ENCODE data around the gene ANKZF1. TPM values are rescaled to one million over a fixed set of nuclear protein-coding genes. Genes with fewer than 3 reads are reported as not detected.

Gene ANKZF1
- total and polyA plus RNA-seq, 2 of the 8 experiments (the other 6 are each of a cell fraction or from before 2014, with no cell fraction given): 32.5 to 50.1 TPM

DNA sequence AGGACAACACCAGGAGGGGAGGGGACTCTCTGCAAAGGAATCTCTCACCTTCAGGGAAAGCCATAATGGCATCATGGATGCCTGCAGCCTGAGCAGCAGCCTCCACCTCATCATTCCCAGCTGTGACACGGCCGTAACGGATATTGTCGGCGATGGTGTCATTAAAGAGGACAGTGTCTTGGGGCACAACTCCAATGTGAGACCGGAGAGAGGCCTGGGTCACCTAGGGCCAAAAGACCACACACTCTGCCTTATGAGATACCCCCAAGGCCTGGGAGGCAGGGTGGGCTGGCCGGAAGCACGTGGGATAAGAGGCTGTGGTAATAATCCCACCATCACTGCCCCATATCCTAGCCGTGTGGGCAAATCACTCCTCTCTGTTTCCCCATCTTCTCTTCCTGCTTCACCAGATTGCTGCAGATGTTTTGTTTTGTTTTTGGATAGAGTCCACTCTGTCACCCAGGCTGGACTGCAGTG lies 18.7 kb upstream of the ANKZF1 start:
- H3K4me3 ChIP-seq (ENCODE audit: extremely low read depth in 1 of 4, insufficient read depth in 2 of 4, low read depth in 3 of 4, low read length in 4 of 4): no peak overlapping the region
- no peak overlapping the region for H4K91ac ChIP-seq (replicated peaks; ENCODE audit: insufficient read length, low read length)
- no peak overlapping the region for H3K18ac ChIP-seq (ENCODE audit: extremely low read depth, low read length)
- H3K56ac ChIP-seq (replicated peaks; ENCODE audit: insufficient read length, low read depth, low read length): no peak overlapping the region
- no peak overlapping the region for H3K14ac ChIP-seq (ENCODE audit: insufficient read length)
- H2BK20ac ChIP-seq (ENCODE audit: low read length): no peak overlapping the region
- no peak overlapping the region for H2AK5ac ChIP-seq (ENCODE audit: low read depth, low read length)
- H3K27me3 ChIP-seq (replicated peaks in 1 of 4; ENCODE audit: control insufficient read depth in 3 of 4, extremely low read depth in 1 of 4, insufficient read depth in 3 of 4, low read length in 3 of 4): no peaks in the 10 kb centered on the region
- H3K9me3 ChIP-seq (ENCODE audit: insufficient read depth in 2 of 2, low read depth in 1 of 2, low read length in 1 of 2): no peaks in the 10 kb centered on the region
- no peak overlapping the region for H2BK15ac ChIP-seq (ENCODE audit: low read length)
- no peak overlapping the region for H3K4ac ChIP-seq (replicated peaks; ENCODE audit: insufficient read length, low read depth, low read length)
- DNase-seq (ENCODE audit: low read depth in 1 of 2, low spot score in 2 of 2): no peak
- no peaks in the 10 kb centered on the region for H3K79me1 ChIP-seq (ENCODE audit: low read depth, low read length)
- no peak overlapping the region for H2AFZ ChIP-seq (ENCODE audit: low read length)
- no peak overlapping the region for H3K4me2 ChIP-seq (ENCODE audit: insufficient read depth in 1 of 2, low read depth in 2 of 2, low read length in 2 of 2)
- no peak for FAIRE-seq
- no peak overlapping the region for H2BK12ac ChIP-seq (ENCODE audit: low read depth, low read length)
- no peak overlapping the region for H4K5ac ChIP-seq (ENCODE audit: insufficient read length, low read depth, low read length)
- H2BK120ac ChIP-seq (replicated peaks; ENCODE audit: low read depth, low read length): no peak overlapping the region
- ChIA-PET CTCF (ENCODE audit: partially characterized antibody) (interaction anchor here (0.6 to 1.8 kb wide), 5 partner anchors 21 to 104 kb away, joined by 3 to 9 read pairs (median 3); partner anchors contain the start of gene CNPPD1), POLR2A (ENCODE audit: partially characterized antibody) (interaction anchor here (0.6 to 1.6 kb wide), 5 partner anchors 9 to 34 kb away, joined by 3 to 5 read pairs (median 3); partner anchors contain the start of genes GLB1L and STK16)
- peaks cover 14 to 55% (median 26%) of the 10 kb centered on the region in 4 experiments for H3K36me3 ChIP-seq (ENCODE audit: control insufficient read depth in 2 of 4, insufficient read depth in 4 of 4, low read length in 3 of 4)
- H3K4me1 ChIP-seq (replicated peaks in 1 of 4; ENCODE audit: control insufficient read depth in 3 of 4, insufficient read depth in 4 of 4, low read length in 3 of 4): peaks cover 0 to 6% (median 3%) of the 10 kb centered on the region in 4 experiments; a peak in 6 of 7 replicates
- H3K27ac ChIP-seq (ENCODE audit: low read depth, low read length): no peak overlapping the region
- peaks cover 10% of the 10 kb centered on the region for H3K23me2 ChIP-seq (ENCODE audit: low read depth, low read length)
- H2BK5ac ChIP-seq (ENCODE audit: low read depth, low read length): no peak overlapping the region
- WGBS, 2 experiments (ENCODE audit: extremely low coverage in 1 of 2, insufficient coverage in 1 of 2, insufficient read length in 1 of 2, insufficient replicate concordance in 2 of 2, low coverage in 1 of 2, low lambda C conversion rate in 2 of 2, missing lambda C conversion rate in 1 of 2): 92% methylated on average over 9 of the region's 9 CpGs; no CpG with 5 or more reads in 1 of the 2 experiments
- no peak overlapping the region for H3K9ac ChIP-seq (replicated peaks in 1 of 4; ENCODE audit: extremely low read depth in 1 of 4, low read depth in 3 of 4, low read length in 3 of 4)
- no peak overlapping the region for H3K23ac ChIP-seq (ENCODE audit: insufficient read length)
- no peaks in the 10 kb centered on the region for H3K79me2 ChIP-seq (ENCODE audit: control insufficient read depth in 1 of 2, insufficient read depth in 2 of 2, low read length in 2 of 2)
- H4K8ac ChIP-seq (ENCODE audit: extremely low read depth, insufficient read depth, low read length): no peak overlapping the region; the same call in 1 of the 2 replicates
- TF ChIP-seq EZH2 (IDR thresholded peaks at IDR 0.05; ENCODE audit: low read depth, low read length, severe bottlenecking): no peak
- no peak for TF ChIP-seq POU5F1 (IDR thresholded peaks at IDR 0.05; ENCODE audit: low read depth, low read length)
- TF ChIP-seq CEBPB (IDR thresholded peaks at IDR 0.05; ENCODE audit: low read depth, low read length): no peak
- TF ChIP-seq POLR2A (IDR thresholded peaks at IDR 0.05; ENCODE audit: control extremely low read depth in 1 of 2, low read depth in 2 of 2, low read length in 2 of 2): no peak
- H4K20me1 ChIP-seq (replicated peaks in 1 of 2; ENCODE audit: control insufficient read depth in 1 of 2, insufficient read depth in 2 of 2, low read length in 2 of 2): peaks cover 0 to 4% of the 10 kb centered on the region in 2 experiments
